NCI-H2029 (cell line): ENCODE results near the gene SOX18.
"Not testable (repeated sequence)": the region's sequence is repeated elsewhere in the genome, so short reads cannot be mapped to it uniquely, and the experiment has no call there.

ENCODE experiments used
- DNase-seq: peaks from one replicate; lab custom pipeline; 2025; lab: John Stamatoyannopoulos, UW

The SOX18 gene

GRCh38 chr20:64049060-64049877 is at the start of gene SOX18:
TSS of gene SOX18 (minus strand) at chr20:64049639. CDS start at chr20:64049516, 123 bp downstream.
- DNase-seq: no peak

- no peak for DNase-seq
Observed at GRCh38 chr20:64098471-64099013, 49.1 kb upstream of the SOX18 start.

GRCh38 chr20:64096535-64096934 is 47.1 kb upstream of the SOX18 start:
- no peak for DNase-seq

- DNase-seq: no peak
Observed at GRCh38 chr20:64095927-64096326, 46.5 kb upstream of the SOX18 start.

- DNase-seq: no peak
Observed at GRCh38 chr20:64095455-64095854, 46.0 kb upstream of the SOX18 start.

- no peak for DNase-seq
Observed at GRCh38 chr20:64093013-64093503, 43.6 kb upstream of the SOX18 start.

GRCh38 chr20:64092258-64093012 is 43.0 kb upstream of the SOX18 start:
- no peak for DNase-seq

- DNase-seq: no peak
Observed at GRCh38 chr20:64091770-64092169, 42.3 kb upstream of the SOX18 start.

GRCh38 chr20:64091340-64091739 is 41.9 kb upstream of the SOX18 start:
- DNase-seq: no peak

GRCh38 chr20:64090165-64090564 is 40.7 kb upstream of the SOX18 start:
- no peak for DNase-seq

GRCh38 chr20:64088586-64088985 is 39.1 kb upstream of the SOX18 start:
- DNase-seq: not testable (repeated sequence)

- not testable (repeated sequence) for DNase-seq
Observed at GRCh38 chr20:64087226-64087825, 37.9 kb upstream of the SOX18 start.

- no peak for DNase-seq
Observed at GRCh38 chr20:64086801-64087200, 37.4 kb upstream of the SOX18 start.

- no peak for DNase-seq
Observed at GRCh38 chr20:64084685-64085152, 35.3 kb upstream of the SOX18 start.

GRCh38 chr20:64083804-64084684 is 34.6 kb upstream of the SOX18 start, which contains the start of gene LKAAEAR1:
TSS of gene LKAAEAR1 (minus strand) at chr20:64084398. CDS start at chr20:64084219, 179 bp downstream.
- no peak for DNase-seq

- peak; percentile 25 for DNase-seq
Observed at GRCh38 chr20:64083378-64083803, 34.0 kb upstream of the SOX18 start.

- no peak for DNase-seq
Observed at GRCh38 chr20:64082820-64083377, 33.5 kb upstream of the SOX18 start.

GRCh38 chr20:64082126-64082731 is 32.8 kb upstream of the SOX18 start:
- no peak for DNase-seq

- no peak for DNase-seq
Observed at GRCh38 chr20:64081624-64081964, 32.2 kb upstream of the SOX18 start.
